GM12878 (cell line): ENCODE data around the gene TYW5. TPM values are rescaled to one million over a fixed set of nuclear protein-coding genes. Genes with fewer than 3 reads are reported as not detected.

Experiments
- ATAC-seq: fragments of 200-7000 bp; cut with Tn5 transposase; 3 replicates; pipeline ENCODE4 v1.9.1; 2020; ENCODE audit warnings: mild to moderate bottlenecking, moderate library complexity
- BruUV-seq: library from RNA; stranded (reverse); fragments of 400-500 nt; replicated peaks from 2 replicates; lab custom pipeline; 2021; lab: Mats Ljungman, UMichigan
- CTCF ChIA-PET: fragments of 300-600 bp; sonication (Branson Sonifier 250); formaldehyde crosslinking; extraction: SDS; loops from one replicate; lab custom pipeline; 2021; ENCODE audit warnings: inconsistent platforms; lab: Yijun Ruan, JAX
- POLR2A ChIA-PET: fragments of 350-600 bp; formaldehyde crosslinking; extraction: SDS; loops from one replicate; lab custom pipeline; 2021; ENCODE audit warnings: inconsistent platforms; lab: Charles Lee
- RAD21 ChIA-PET: fragments of 300-600 bp; sonication (Branson Sonifier 250); formaldehyde crosslinking; loops from one replicate; lab custom pipeline; 2023; ENCODE audit warnings: antibody characterized with exemption; ENCODE audit not compliant: unreplicated experiment; lab: Charles Lee
- SMC1A ChIA-PET: fragments of 300-600 bp; sonication (Branson Sonifier 250); formaldehyde crosslinking; loops from one replicate; lab custom pipeline; 2023; ENCODE audit not compliant: unreplicated experiment, uncharacterized antibody; lab: Charles Lee
- DNase-seq: peaks from one replicate; pipeline ENCODE4 v3.0.0-alpha.2; 2011; ENCODE audit warnings: low read depth, low spot score
- FAIRE-seq: peaks from 3 replicates; lab custom pipeline; 2011; peaks lifted over from hg19 to GRCh38; lab: Jason Lieb, UNC
- H2AFZ ChIP-seq: 2 replicates; pipeline ENCODE4 v1.6.0; 2011; ENCODE audit warnings: low read depth, low read length, control low read depth; ENCODE audit not compliant: control insufficient read depth
- H3K27ac ChIP-seq: 2 replicates; pipeline ENCODE4 v1.5.1; 2011; ENCODE audit warnings: control low read depth; ENCODE audit not compliant: control insufficient read depth, insufficient read depth
- H3K27me3 ChIP-seq, 2 experiments: replicated peaks in 1 of 2; 2 replicates each; pipeline versions ENCODE4 v1.6.0 to v1.6.1; 2011; ENCODE audit warnings: low read length in 1 of 2; ENCODE audit not compliant: control insufficient read depth in 2 of 2, insufficient read depth in 2 of 2
- H3K36me3 ChIP-seq, 2 experiments: 2 replicates each; pipeline ENCODE4 v1.5.1; 2011; ENCODE audit warnings: low read length in 1 of 2; ENCODE audit not compliant: control insufficient read depth in 2 of 2, insufficient read depth in 2 of 2
- H3K4me1 ChIP-seq: 2 replicates; pipeline ENCODE4 v1.6.1; 2011; ENCODE audit warnings: mild to moderate bottlenecking, low read length, moderate library complexity, mixed read lengths; ENCODE audit not compliant: control insufficient read depth, insufficient read depth
- H3K4me2 ChIP-seq: 2 replicates; pipeline ENCODE4 v1.6.0; 2011; ENCODE audit warnings: control low read depth; ENCODE audit not compliant: control insufficient read depth, insufficient read depth
- H3K4me3 ChIP-seq: fragments of 200-600 bp; sonication (generic); 2 replicates; pipeline ENCODE4 v1.5.1; 2016
- H3K79me2 ChIP-seq: 2 replicates; pipeline ENCODE4 v1.6.0; 2011; ENCODE audit warnings: low read length; ENCODE audit not compliant: control insufficient read depth, insufficient read depth
- H3K9ac ChIP-seq: 2 replicates; pipeline ENCODE4 v1.8.0; 2011; ENCODE audit warnings: low read length, control low read depth, mixed read lengths; ENCODE audit not compliant: control insufficient read depth, insufficient read depth
- H3K9me3 ChIP-seq: replicated peaks from 3 replicates; pipeline ENCODE4 v1.5.1; 2011; ENCODE audit warnings: mild to moderate bottlenecking, low read length; ENCODE audit not compliant: control insufficient read depth, insufficient read depth
- H4K20me1 ChIP-seq: 2 replicates; pipeline ENCODE4 v1.6.0; 2011; ENCODE audit not compliant: control insufficient read depth, insufficient read depth
- FOS ChIP-seq: IDR thresholded peaks from 3 replicates; pipeline ENCODE4 v1.6.1; 2011; ENCODE audit warnings: borderline replicate concordance; ENCODE audit not compliant: insufficient read length; ENCODE audit errors: extremely low read depth
- GABPA ChIP-seq: IDR thresholded peaks from 2 replicates; pipeline ENCODE4 v1.6.1; 2014; ENCODE audit warnings: antibody characterized with exemption, low read depth, mild to moderate bottlenecking, inconsistent platforms
- KDM1A ChIP-seq: fragments of 200-600 bp; sonication (generic); IDR thresholded peaks from 2 replicates; pipeline ENCODE4 v1.6.1; 2016; ENCODE audit warnings: borderline replicate concordance
- PKNOX1 ChIP-seq: fragments of 450-650 bp; IDR thresholded peaks from 2 replicates; pipeline ENCODE4 v1.6.1; 2016; ENCODE audit warnings: mild to moderate bottlenecking
- RAD21 ChIP-seq: IDR thresholded peaks from 2 replicates; pipeline ENCODE4 v1.6.1; 2011; ENCODE audit warnings: mild to moderate bottlenecking, low read depth, low read length, moderate library complexity; ENCODE audit not compliant: insufficient read depth
- STAT1 ChIP-seq: fragments of 450-650 bp; conservative IDR thresholded peaks from 2 replicates; pipeline ENCODE4 v1.6.1; 2014; ENCODE audit warnings: antibody characterized with exemption, mild to moderate bottlenecking
- TAF1 ChIP-seq: IDR thresholded peaks from 2 replicates; pipeline ENCODE4 v1.6.1; 2011; ENCODE audit warnings: mild to moderate bottlenecking, low read depth, low read length, borderline replicate concordance
- in situ Hi-C: fragments of 300-500 bp; cut with MboI; formaldehyde crosslinking; loops from 9 replicates; pipeline ENCODE4 v1.14.3; 2018; ENCODE audit warnings: mixed read lengths
- intact Hi-C: fragments of 100-400 bp; cut with micrococcal nuclease; formaldehyde crosslinking; loops from one replicate; pipeline ENCODE4 v1.14.2; 2022; ENCODE audit not compliant: unreplicated experiment
- polyA plus RNA-seq, 11 experiments: library from polyadenylated mRNA; depleted of rRNA in 4 of 11; unstranded in 6 of 11; stranded (reverse) in 5 of 11; fragments of >200 nt; fragmentation: Nextera tagmentation in 4 of 11; fragmentation: Illumina TruSeq in 1 of 11; extraction: Ambion mirVana in 4 of 11; extraction: Trizol in 1 of 11; gene quantifications; 1 replicate in 1 of 11; 2 replicates in 10 of 11; pipeline versions ENCODE4 v1.2.1 to v1.2.3, GENCODE V29; 2011 to 2016; ENCODE audit warnings: inconsistent platforms in 2 of 11, missing spikeins in 2 of 11, low read depth in 1 of 11
- small RNA-seq: library from RNA; depleted of rRNA; stranded (forward); fragments of <200 nt; gene quantifications from one replicate; pipeline ENCODE3, GENCODE V24; 2014
- total RNA-seq, 4 experiments: library from RNA; depleted of rRNA in 3 of 4; stranded (reverse); fragments of >200 nt in 3 of 4; fragmentation: Illumina TruSeq in 1 of 4; extraction: Trizol in 1 of 4; gene quantifications; 2 replicates each; pipeline versions ENCODE4 v1.2.1 to v1.2.3, GENCODE V29; 2013 to 2021
- TF ChIP-seq, protein P1 (sequence below): fragments of 450-650 bp; IDR thresholded peaks from 2 replicates; pipeline ENCODE4 v1.6.1; 2016; ENCODE audit warnings: mild to moderate bottlenecking, moderate library complexity, borderline replicate concordance

Gene TYW5
- total and polyA plus RNA-seq, 10 of the 15 experiments (the other 5 are each of a cell fraction or from before 2014, with no cell fraction given): 4.6 to 11.8 (median 7.4) TPM

- TF ChIP-seq PKNOX1: no peak
- TF ChIP-seq, all 136 proteins: peak for 0
These were observed 71.6 kb downstream of the TYW5 start (continued) for GRCh38 chr2:199883474-199884212.

DNA sequence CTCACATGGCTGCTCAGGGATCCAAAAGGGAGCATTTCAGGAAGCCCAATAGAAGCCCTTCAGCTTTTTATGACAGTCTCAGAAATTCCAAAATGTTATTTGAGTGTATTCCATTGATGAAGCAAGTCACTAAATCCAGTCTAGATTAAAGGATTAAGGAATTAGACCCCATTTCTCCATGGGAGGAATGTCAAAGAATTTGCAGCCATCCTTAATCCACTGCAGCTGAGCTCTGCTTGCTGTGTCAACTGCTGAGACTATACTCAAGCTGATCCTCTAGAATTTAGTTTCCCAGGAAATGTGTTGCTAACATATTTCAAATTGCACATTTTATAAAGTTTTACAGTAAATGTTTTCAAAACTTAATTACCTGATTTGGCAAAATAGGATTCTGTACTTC, 72.6 kb downstream of the TYW5 start:
- POLR2A ChIA-PET: no interaction called here
- BruUV-seq: no TSS peak
- ATAC-seq: no peak
- H3K4me1 ChIP-seq: no peaks in the 10 kb centered on the region
- no peak overlapping the region for H3K27ac ChIP-seq
- no peak overlapping the region for H3K4me3 ChIP-seq
- RAD21 ChIA-PET: no interaction called here
- H4K20me1 ChIP-seq: no peaks in the 10 kb centered on the region
- no peaks in the 10 kb centered on the region for H3K36me3 ChIP-seq
- CTCF ChIA-PET: no interaction called here
- H3K79me2 ChIP-seq: no peaks in the 10 kb centered on the region
- no peak for FAIRE-seq
- H3K9me3 ChIP-seq: peaks cover 4% of the 10 kb centered on the region; the same call in 2 of the 3 replicates
- H3K27me3 ChIP-seq: no peaks in the 10 kb centered on the region; a peak in 1 of 4 replicates
- TF ChIP-seq FOS (no peak), TAF1 (no peak), STAT1 (no peak), RAD21 (no peak), KDM1A (no peak), GABPA (no peak)
- TF ChIP-seq, protein P1, sequence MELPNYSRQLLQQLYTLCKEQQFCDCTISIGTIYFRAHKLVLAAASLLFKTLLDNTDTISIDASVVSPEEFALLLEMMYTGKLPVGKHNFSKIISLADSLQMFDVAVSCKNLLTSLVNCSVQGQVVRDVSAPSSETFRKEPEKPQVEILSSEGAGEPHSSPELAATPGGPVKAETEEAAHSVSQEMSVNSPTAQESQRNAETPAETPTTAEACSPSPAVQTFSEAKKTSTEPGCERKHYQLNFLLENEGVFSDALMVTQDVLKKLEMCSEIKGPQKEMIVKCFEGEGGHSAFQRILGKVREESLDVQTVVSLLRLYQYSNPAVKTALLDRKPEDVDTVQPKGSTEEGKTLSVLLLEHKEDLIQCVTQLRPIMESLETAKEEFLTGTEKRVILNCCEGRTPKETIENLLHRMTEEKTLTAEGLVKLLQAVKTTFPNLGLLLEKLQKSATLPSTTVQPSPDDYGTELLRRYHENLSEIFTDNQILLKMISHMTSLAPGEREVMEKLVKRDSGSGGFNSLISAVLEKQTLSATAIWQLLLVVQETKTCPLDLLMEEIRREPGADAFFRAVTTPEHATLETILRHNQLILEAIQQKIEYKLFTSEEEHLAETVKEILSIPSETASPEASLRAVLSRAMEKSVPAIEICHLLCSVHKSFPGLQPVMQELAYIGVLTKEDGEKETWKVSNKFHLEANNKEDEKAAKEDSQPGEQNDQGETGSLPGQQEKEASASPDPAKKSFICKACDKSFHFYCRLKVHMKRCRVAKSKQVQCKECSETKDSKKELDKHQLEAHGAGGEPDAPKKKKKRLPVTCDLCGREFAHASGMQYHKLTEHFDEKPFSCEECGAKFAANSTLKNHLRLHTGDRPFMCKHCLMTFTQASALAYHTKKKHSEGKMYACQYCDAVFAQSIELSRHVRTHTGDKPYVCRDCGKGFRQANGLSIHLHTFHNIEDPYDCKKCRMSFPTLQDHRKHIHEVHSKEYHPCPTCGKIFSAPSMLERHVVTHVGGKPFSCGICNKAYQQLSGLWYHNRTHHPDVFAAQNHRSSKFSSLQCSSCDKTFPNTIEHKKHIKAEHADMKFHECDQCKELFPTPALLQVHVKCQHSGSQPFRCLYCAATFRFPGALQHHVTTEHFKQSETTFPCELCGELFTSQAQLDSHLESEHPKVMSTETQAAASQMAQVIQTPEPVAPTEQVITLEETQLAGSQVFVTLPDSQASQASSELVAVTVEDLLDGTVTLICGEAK: no peak
- intact Hi-C loops: no loop called here
- no peak overlapping the region for H3K4me2 ChIP-seq
- H2AFZ ChIP-seq: no peak overlapping the region
- DNase-seq: no peak
- no peak overlapping the region for H3K9ac ChIP-seq
- in situ Hi-C loops: no loop called here
- SMC1A ChIA-PET: no interaction called here

Small RNA genes lying within 50 kb of the gene (small RNA-seq; reads per million reads assigned to genes)
- not detected for gene RN7SL717P

Other genes with a start within 250 kb of the TYW5 start
- gene FTCDNL1, start 104.3 kb downstream of the TYW5 start, total RNA-seq (2014; rRNA removed): 2.5 and 2.8 TPM in 2 replicates
- gene FTCDNL1, start 104.3 kb downstream of the TYW5 start, total RNA-seq (2014; rRNA removed; fragmentation: Illumina TruSeq; extraction: Trizol): 2.6 and 2.7 TPM in 2 replicates
- gene FTCDNL1, start 104.3 kb downstream of the TYW5 start, total RNA-seq (2021): 2.1 and 2.8 TPM in 2 replicates
- 0.15 and 0.16 TPM in 2 replicates for gene FTCDNL1, start 104.3 kb downstream of the TYW5 start, polyA plus RNA-seq (2011; rRNA removed)
- gene FTCDNL1, start 104.3 kb downstream of the TYW5 start, polyA plus RNA-seq (2014; fragmentation: Illumina TruSeq; extraction: Trizol): 1.0 and 1.5 TPM in 2 replicates
- gene FTCDNL1, start 104.3 kb downstream of the TYW5 start, polyA plus RNA-seq (2014; fragmentation: Nextera tagmentation; extraction: Ambion mirVana): 1 to 10 TPM; 1.9 to 2.0 TPM
- gene FTCDNL1, start 104.3 kb downstream of the TYW5 start, polyA plus RNA-seq (2014; rRNA removed): 1.6 and 1.8 TPM in 2 replicates
- gene FTCDNL1, start 104.3 kb downstream of the TYW5 start, polyA plus RNA-seq (2016; fragmentation: Nextera tagmentation; extraction: Ambion mirVana): 1 to 10 TPM; 3.0 to 3.9 TPM
- gene C2orf69, start 44.2 kb downstream of the TYW5 start, total RNA-seq (2014; rRNA removed): 11.1 and 12.5 TPM in 2 replicates
- gene C2orf69, start 44.2 kb downstream of the TYW5 start, total RNA-seq (2014; rRNA removed; fragmentation: Illumina TruSeq; extraction: Trizol): 13.2 and 13.5 TPM in 2 replicates
- 14.2 and 14.4 TPM in 2 replicates for gene C2orf69, start 44.2 kb downstream of the TYW5 start, total RNA-seq (2021)
- 11.1 and 17.5 TPM in 2 replicates for gene C2orf69, start 44.2 kb downstream of the TYW5 start, polyA plus RNA-seq (2011; rRNA removed)
- 10.3 and 13.6 TPM in 2 replicates for gene C2orf69, start 44.2 kb downstream of the TYW5 start, polyA plus RNA-seq (2014; fragmentation: Illumina TruSeq; extraction: Trizol)
- 1 to 10 TPM; 6.3 to 7.9 TPM for gene C2orf69, start 44.2 kb downstream of the TYW5 start, polyA plus RNA-seq (2014; fragmentation: Nextera tagmentation; extraction: Ambion mirVana)
- gene C2orf69, start 44.2 kb downstream of the TYW5 start, polyA plus RNA-seq (2014; rRNA removed): 7.0 and 7.2 TPM in 2 replicates
- gene C2orf69, start 44.2 kb downstream of the TYW5 start, polyA plus RNA-seq (2016; fragmentation: Nextera tagmentation; extraction: Ambion mirVana): 10 to 100 TPM; 18.3 to 20.3 TPM
- gene MAIP1, start 91 bp upstream of the TYW5 start, total RNA-seq (2014; rRNA removed): 38.5 and 38.8 TPM in 2 replicates
- gene MAIP1, start 91 bp upstream of the TYW5 start, total RNA-seq (2014; rRNA removed; fragmentation: Illumina TruSeq; extraction: Trizol): 18.6 and 20.0 TPM in 2 replicates
- gene MAIP1, start 91 bp upstream of the TYW5 start, total RNA-seq (2021): 24.5 and 27.3 TPM in 2 replicates
- gene MAIP1, start 91 bp upstream of the TYW5 start, polyA plus RNA-seq (2011; rRNA removed): 26.2 and 31.5 TPM in 2 replicates
- gene MAIP1, start 91 bp upstream of the TYW5 start, polyA plus RNA-seq (2014; fragmentation: Illumina TruSeq; extraction: Trizol): 17.5 and 18.5 TPM in 2 replicates
- 10 to 100 TPM in 1 of 2 experiments, 1 to 10 TPM in 1; 5.4 to 15.9 TPM for gene MAIP1, start 91 bp upstream of the TYW5 start, polyA plus RNA-seq (2014; fragmentation: Nextera tagmentation; extraction: Ambion mirVana)
- gene MAIP1, start 91 bp upstream of the TYW5 start, polyA plus RNA-seq (2014; rRNA removed): 29.7 and 30.3 TPM in 2 replicates
- gene MAIP1, start 91 bp upstream of the TYW5 start, polyA plus RNA-seq (2016; fragmentation: Nextera tagmentation; extraction: Ambion mirVana): 10 to 100 TPM; 40.0 to 41.4 TPM